Gastroesophageal sphincter (tissue), 3 donors: Measurements from ENCODE around the gene TESMIN.

Experiments used
- CTCF ChIP-seq, 4 experiments: fragments of 200-600 bp in 2 of 4; fragments of 450-650 bp in 2 of 4; sonication (generic) in 1 of 4; IDR thresholded peaks; one replicate each; pipeline ENCODE4 v1.5.1; 2017 to 2019; ENCODE audit warnings: antibody characterized with exemption in 4 of 4, mild to moderate bottlenecking in 2 of 4, moderate library complexity in 2 of 4
- EP300 ChIP-seq: sonication (generic); formaldehyde crosslinking; IDR thresholded peaks from one replicate; pipeline ENCODE4 v1.6.1; 2017; ENCODE audit warnings: antibody characterized with exemption, mild to moderate bottlenecking
- POLR2A ChIP-seq, 2 donors: fragments of 450-650 bp; IDR thresholded peaks; one replicate each; pipeline ENCODE4 v1.6.1; 2017; ENCODE audit warnings: antibody characterized with exemption in 2 of 2, mild to moderate bottlenecking in 2 of 2, moderate library complexity in 1 of 2
- POLR2AphosphoS5 ChIP-seq: sonication (generic); formaldehyde crosslinking; IDR thresholded peaks from one replicate; pipeline ENCODE4 v1.6.1; 2017; ENCODE audit warnings: antibody characterized with exemption

GRCh38 chr11:68692871-68693483 lies 58.3 kb downstream of the TESMIN start:
- no peak for TF ChIP-seq POLR2A (IDR thresholded peaks at IDR 0.05)
- TF ChIP-seq CTCF (IDR thresholded peaks at IDR 0.05) = no peak
- no peak for TF ChIP-seq EP300
- TF ChIP-seq POLR2AphosphoS5 = no peak
